Stimulated activated CD4-positive, alpha-beta T cell treated with anti-CD3 and anti-CD28 coated beads, Interleukin-2, amount 100 ng/mL, for 4 hours (primary cell): ENCODE data around the gene HOXA13.

Experiments
- DNase-seq: peaks from one replicate; pipeline ENCODE4 v3.0.0-alpha.2; 2020; ENCODE audit warnings: low read depth

Gene HOXA13

GRCh38 chr7:27159266-27160144 lies 40.4 kb downstream of the HOXA13 start:
- DNase-seq = no peak

GRCh38 chr7:27158436-27159265 lies 41.2 kb downstream of the HOXA13 start:
- DNase-seq = no peak

- no peak for DNase-seq
Measured at GRCh38 chr7:27157702-27158431, 42.0 kb downstream of the HOXA13 start.

GRCh38 chr7:27156916-27157701 lies 42.8 kb downstream of the HOXA13 start:
- no peak for DNase-seq

- no peak for DNase-seq
Measured at GRCh38 chr7:27156508-27156898, 43.4 kb downstream of the HOXA13 start, which contains the start of gene HOXA7. Gene HOXA7, minus strand, starts transcription at chr7:27156675. Its CDS starts 130 bp downstream, at chr7:27156545.

- DNase-seq = no peak
Measured at GRCh38 chr7:27155816-27156507, 43.9 kb downstream of the HOXA13 start.

- peak; percentile 53 for DNase-seq
Measured at GRCh38 chr7:27154901-27155815, 44.7 kb downstream of the HOXA13 start.

GRCh38 chr7:27154369-27154768 lies 45.5 kb downstream of the HOXA13 start:
- no peak for DNase-seq

GRCh38 chr7:27153526-27153925 lies 46.4 kb downstream of the HOXA13 start:
- no peak for DNase-seq

- DNase-seq = no peak
Measured at GRCh38 chr7:27152816-27153442, 47.0 kb downstream of the HOXA13 start.

GRCh38 chr7:27151931-27152815 lies 47.7 kb downstream of the HOXA13 start, which contains the start of gene HOXA3:
Gene HOXA3, minus strand, starts transcription at chr7:27152583. Its CDS starts 41,943 bp downstream, at chr7:27110640.
- no peak for DNase-seq

GRCh38 chr7:27151341-27151930 lies 48.5 kb downstream of the HOXA13 start:
- DNase-seq = no peak

GRCh38 chr7:27150568-27151340 lies 49.1 kb downstream of the HOXA13 start:
- DNase-seq = peak; percentile 32

GRCh38 chr7:27149842-27150567 lies 49.9 kb downstream of the HOXA13 start:
- DNase-seq = no peak

GRCh38 chr7:27148756-27149641 lies 50.9 kb downstream of the HOXA13 start:
- DNase-seq = no peak
